Measurements from ENCODE around the gene KSR2.
"Not testable (repeated sequence)": the region's sequence is repeated elsewhere in the genome, so short reads cannot be mapped to it uniquely, and the experiment has no call there.

DNA sequence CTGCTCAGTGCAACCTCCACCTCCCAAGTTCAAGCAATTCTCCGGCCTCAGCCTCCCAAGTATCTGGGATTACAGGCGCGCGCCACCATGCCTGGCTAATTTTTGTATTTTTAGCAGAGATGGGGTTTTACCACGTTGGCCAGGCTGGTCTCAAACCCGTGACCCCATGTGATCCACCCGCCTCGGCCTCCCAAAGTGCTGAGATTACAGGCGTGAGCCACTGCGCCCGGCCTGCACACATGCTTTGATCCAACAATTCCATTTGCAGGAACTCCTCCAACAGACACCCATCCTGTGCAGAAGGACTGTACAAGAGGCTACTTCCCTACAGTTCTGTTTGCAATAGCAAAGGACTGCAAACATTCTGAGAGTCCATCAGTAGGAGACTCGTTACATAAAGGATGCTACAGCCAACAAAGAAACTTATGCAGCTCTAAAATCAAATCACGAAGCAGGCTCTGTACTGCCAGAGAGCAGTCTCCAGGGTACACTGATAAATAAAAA is 108.0 kb downstream of the KSR2 start:
- TF ChIP-seq POLR2A (IDR thresholded peaks at IDR 0.05) = not testable (repeated sequence)
- TF ChIP-seq, protein P1, sequence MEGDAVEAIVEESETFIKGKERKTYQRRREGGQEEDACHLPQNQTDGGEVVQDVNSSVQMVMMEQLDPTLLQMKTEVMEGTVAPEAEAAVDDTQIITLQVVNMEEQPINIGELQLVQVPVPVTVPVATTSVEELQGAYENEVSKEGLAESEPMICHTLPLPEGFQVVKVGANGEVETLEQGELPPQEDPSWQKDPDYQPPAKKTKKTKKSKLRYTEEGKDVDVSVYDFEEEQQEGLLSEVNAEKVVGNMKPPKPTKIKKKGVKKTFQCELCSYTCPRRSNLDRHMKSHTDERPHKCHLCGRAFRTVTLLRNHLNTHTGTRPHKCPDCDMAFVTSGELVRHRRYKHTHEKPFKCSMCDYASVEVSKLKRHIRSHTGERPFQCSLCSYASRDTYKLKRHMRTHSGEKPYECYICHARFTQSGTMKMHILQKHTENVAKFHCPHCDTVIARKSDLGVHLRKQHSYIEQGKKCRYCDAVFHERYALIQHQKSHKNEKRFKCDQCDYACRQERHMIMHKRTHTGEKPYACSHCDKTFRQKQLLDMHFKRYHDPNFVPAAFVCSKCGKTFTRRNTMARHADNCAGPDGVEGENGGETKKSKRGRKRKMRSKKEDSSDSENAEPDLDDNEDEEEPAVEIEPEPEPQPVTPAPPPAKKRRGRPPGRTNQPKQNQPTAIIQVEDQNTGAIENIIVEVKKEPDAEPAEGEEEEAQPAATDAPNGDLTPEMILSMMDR (IDR thresholded peaks at IDR 0.05) = not testable (repeated sequence)

Measured in testis (tissue), 2 donors.